NCI-H146 treated with DMSO at 0.1 percent for 48 hours (cell line): Measurements from ENCODE around the gene CHRNB4.
"Not testable (repeated sequence)": the region's sequence is repeated elsewhere in the genome, so short reads cannot be mapped to it uniquely, and the experiment has no call there.

ENCODE experiments used
- DNase-seq: peaks from one replicate; lab custom pipeline; 2025; ENCODE audit not compliant: unreplicated experiment; lab: John Stamatoyannopoulos, UW

CHRNB4 gene

GRCh38 chr15:78618064-78618463 is 22.9 kb downstream of the CHRNB4 start:
- DNase-seq, result no peak

DNA sequence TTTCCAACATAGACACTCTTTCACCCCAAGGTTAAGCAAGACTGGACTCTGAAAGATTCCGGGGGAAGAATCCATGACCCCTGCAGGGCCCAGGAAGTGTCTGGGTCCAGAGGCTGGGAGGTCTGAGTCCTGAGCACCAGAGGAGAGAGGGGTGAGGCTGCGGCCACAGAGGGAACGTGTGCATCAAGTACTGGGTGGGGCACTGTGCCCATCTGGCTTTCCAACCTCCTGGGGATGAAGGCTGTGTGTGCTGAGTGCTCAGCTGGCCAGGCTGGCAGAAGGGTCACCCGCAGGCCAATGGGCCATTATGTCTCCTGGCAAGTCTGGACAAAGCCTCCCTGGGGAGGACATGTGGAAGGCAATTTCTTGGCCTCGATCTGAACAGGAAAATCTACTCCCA is 23.5 kb downstream of the CHRNB4 start:
- peak; percentile 10 for DNase-seq

DNA sequence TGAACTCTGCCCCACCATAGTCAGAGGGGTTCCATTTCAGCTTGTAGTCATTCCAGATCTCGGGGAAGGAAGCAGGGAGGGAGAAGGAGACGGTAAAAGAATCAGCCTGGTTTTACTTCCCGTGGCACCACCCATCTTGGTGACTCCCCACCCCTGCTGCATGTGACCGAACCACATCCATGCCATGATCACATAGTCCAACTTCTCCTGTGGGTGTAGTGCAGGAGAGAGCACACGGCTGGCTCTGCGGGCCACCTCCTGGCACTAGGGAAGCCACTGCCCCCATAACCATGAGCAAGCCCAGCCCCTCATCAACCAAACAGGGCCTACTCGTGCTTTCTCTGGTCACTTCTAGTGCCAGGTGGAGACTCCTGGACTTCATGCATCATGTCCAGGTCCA is 23.9 kb downstream of the CHRNB4 start:
- no peak for DNase-seq

- DNase-seq, result no peak
These were observed 24.5 kb downstream of the CHRNB4 start for GRCh38 chr15:78616506-78616905.

DNA sequence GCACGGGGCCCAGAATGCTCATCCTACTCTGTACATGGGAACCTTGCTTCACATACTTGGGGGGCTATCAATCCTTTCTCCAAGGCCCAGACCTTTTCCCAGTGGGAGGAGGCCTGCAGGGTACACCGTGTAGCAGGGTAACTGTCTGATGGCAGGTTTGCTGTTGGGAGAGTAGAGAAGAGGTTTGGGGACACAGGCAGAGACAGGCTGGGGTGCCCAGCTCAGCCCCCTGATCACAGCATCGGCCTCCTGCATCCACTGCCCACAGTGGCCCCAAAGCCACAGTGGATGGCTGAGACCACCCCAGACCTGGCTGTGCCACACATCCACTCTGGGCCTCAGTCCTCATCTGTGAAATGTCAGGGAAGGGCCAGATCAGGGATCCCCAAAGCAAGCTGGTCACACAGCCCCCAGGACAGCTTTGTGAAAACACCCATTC is 25.8 kb downstream of the CHRNB4 start:
- no peak for DNase-seq

DNA sequence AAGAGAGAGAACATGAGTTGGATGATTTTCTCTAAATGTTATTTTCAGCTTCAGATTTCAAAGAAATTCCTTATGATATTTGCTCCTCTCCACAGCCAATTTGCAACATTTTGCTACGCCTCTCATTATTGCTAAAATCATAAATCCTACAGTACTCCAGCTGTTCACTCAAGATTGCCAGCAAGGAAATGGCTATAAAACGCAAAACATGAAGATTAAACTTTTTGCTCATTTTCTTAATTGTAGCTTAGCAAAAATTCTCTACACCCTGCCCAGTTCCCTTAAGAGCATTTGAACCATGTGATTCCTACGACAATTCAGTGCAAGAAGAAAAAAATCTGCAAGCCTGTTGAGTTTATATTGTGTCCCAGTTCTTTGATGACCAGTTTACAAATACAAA is 27.0 kb downstream of the CHRNB4 start:
- DNase-seq, result no peak

DNA sequence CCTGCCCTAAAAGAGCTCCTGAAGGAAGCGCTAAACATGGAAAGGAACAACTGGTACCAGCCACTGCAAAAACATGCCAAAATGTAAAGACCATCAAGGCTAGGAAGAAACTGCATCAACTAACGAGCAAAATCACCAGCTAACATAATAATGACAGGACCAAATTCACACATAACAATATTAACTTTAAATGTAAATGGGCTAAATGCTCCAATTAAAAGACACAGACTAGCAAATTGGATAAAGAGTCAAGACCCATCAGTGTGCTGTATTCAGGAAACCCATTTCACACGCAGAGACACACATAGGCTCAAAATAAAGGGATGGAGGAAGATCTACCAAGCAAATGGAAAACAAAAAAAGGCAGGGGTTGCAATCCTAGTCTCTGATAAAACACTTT is 31.5 kb downstream of the CHRNB4 start:
- DNase-seq, result not testable (repeated sequence)

GRCh38 chr15:78605680-78606079 is 35.3 kb downstream of the CHRNB4 start:
- no peak for DNase-seq

GRCh38 chr15:78605201-78605600 is 35.8 kb downstream of the CHRNB4 start:
- no peak for DNase-seq

- DNase-seq, result no peak
These were observed 36.6 kb downstream of the CHRNB4 start for GRCh38 chr15:78604420-78604819.

- no peak for DNase-seq
These were observed 37.5 kb downstream of the CHRNB4 start for GRCh38 chr15:78603467-78603866.

- no peak for DNase-seq
These were observed 41.8 kb downstream of the CHRNB4 start for GRCh38 chr15:78599189-78599588.

- DNase-seq, result no peak
These were observed 42.7 kb downstream of the CHRNB4 start for GRCh38 chr15:78598348-78598747.

- no peak for DNase-seq
These were observed 43.4 kb downstream of the CHRNB4 start for GRCh38 chr15:78597583-78597982.

DNA sequence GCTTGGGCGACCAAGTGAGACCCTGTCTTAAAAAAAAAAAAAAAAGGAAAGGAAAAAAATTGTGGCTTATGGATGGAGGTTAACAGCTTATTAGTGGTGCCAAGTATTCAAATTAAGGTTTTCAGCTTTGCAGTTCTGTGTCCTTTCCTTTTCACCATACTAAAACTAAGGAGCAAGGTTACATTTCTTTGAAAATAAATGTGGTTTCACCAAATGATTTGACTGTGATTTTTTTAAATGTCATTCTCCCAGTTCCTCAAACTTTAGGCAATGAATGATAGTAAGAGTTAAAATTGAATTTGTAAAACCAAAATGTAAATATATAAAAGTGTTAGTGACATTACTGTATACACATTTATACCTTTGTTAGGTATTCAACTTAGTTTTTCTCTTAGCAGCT is 66.1 kb downstream of the CHRNB4 start:
- DNase-seq, result no peak
